A549 (cell line): ENCODE results near the gene COL1A1. TPM values are rescaled to one million over a fixed set of nuclear protein-coding genes. Genes with fewer than 3 reads are reported as not detected.

Source experiments
- ATAC-seq, 2 experiments: fragments of 200-7000 bp in 1 of 2; fragments of >200 bp in 1 of 2; cut with Nextera tagmentation in 1 of 2; cut with Tn5 transposase in 1 of 2; 3 replicates each; pipeline versions ENCODE4 v1.8.0 to v1.9.1; 2018 to 2020; ENCODE audit warnings: mild to moderate bottlenecking in 1 of 2, moderate library complexity in 1 of 2
- CTCF ChIA-PET: fragments of 300-600 bp; sonication (Branson Sonifier 250); formaldehyde crosslinking; extraction: SDS; loops from one replicate; lab custom pipeline; 2021; ENCODE audit warnings: antibody characterized with exemption, inconsistent platforms; lab: Yijun Ruan, JAX
- POLR2A ChIA-PET: fragments of 350-600 bp; formaldehyde crosslinking; extraction: SDS; loops from one replicate; lab custom pipeline; 2021; ENCODE audit warnings: antibody characterized with exemption, inconsistent platforms; lab: Yijun Ruan, JAX
- DNase-seq, 2 experiments: peaks; one replicate each; pipeline versions ENCODE4 v3.0.0 to v3.0.0-alpha.2; 2011 to 2016; ENCODE audit warnings: low read depth in 1 of 2, low spot score in 1 of 2
- FAIRE-seq: peaks from 2 replicates; lab custom pipeline; 2011; peaks lifted over from hg19 to GRCh38; lab: Jason Lieb, UNC
- H3K27ac ChIP-seq, 2 experiments: fragments of >200 bp; sonication (Bioruptor Twin); formaldehyde crosslinking; 3 replicates each; pipeline ENCODE4 v1.5.1; 2016 to 2017
- H3K4me1 ChIP-seq: fragments of >200 bp; sonication (Bioruptor Twin); formaldehyde crosslinking; 3 replicates; pipeline ENCODE4 v1.6.1; 2016
- H3K4me2 ChIP-seq: fragments of >200 bp; sonication (Bioruptor Twin); formaldehyde crosslinking; 3 replicates; pipeline ENCODE4 v1.6.1; 2016
- H3K4me3 ChIP-seq: fragments of >200 bp; sonication (Bioruptor Twin); formaldehyde crosslinking; 3 replicates; pipeline ENCODE4 v1.5.1; 2016
- H3K9me3 ChIP-seq: fragments of >200 bp; sonication (Bioruptor Twin); formaldehyde crosslinking; 3 replicates; pipeline ENCODE4 v1.6.1; 2016
- BHLHE40 ChIP-seq: IDR thresholded peaks from 2 replicates; pipeline ENCODE4 v1.6.1; 2012; ENCODE audit warnings: low read depth, low read length, inconsistent platforms
- CEBPB ChIP-seq, 2 experiments: fragments of >200 bp in 1 of 2; sonication (Bioruptor Twin) in 1 of 2; formaldehyde crosslinking in 1 of 2; IDR thresholded peaks; 2 replicates each; pipeline ENCODE4 v1.6.1; 2012 to 2016
- CHD2 ChIP-seq: fragments of 150-350 bp; IDR thresholded peaks from 2 replicates; pipeline ENCODE4 v1.6.1; 2014; ENCODE audit warnings: low read length; ENCODE audit not compliant: partially characterized antibody
- CHD4 ChIP-seq: fragments of 200-600 bp; sonication (generic); IDR thresholded peaks from 2 replicates; pipeline ENCODE4 v1.6.1; 2016; ENCODE audit warnings: antibody characterized with exemption, mild to moderate bottlenecking, borderline replicate concordance
- EHMT2 ChIP-seq: fragments of 200-600 bp; sonication (generic); IDR thresholded peaks from 2 replicates; pipeline ENCODE4 v1.6.1; 2016; ENCODE audit warnings: antibody characterized with exemption, low read depth, mild to moderate bottlenecking, moderate library complexity
- EP300 ChIP-seq, 2 experiments: fragments of >200 bp; sonication (Bioruptor Twin); formaldehyde crosslinking; IDR thresholded peaks; 2 replicates in 1 of 2; 3 replicates in 1 of 2; pipeline ENCODE4 v1.6.1; 2016 to 2017
- ESRRA ChIP-seq: fragments of 150-350 bp; IDR thresholded peaks from 2 replicates; pipeline ENCODE4 v1.6.1; 2014; ENCODE audit warnings: mild to moderate bottlenecking, low read length, borderline replicate concordance
- FOSB ChIP-seq: fragments of 250-450 bp; sonication (Bioruptor Pico); IDR thresholded peaks from 2 replicates; pipeline ENCODE4 v1.5.0; 2020; ENCODE audit warnings: mild to moderate bottlenecking, moderate library complexity
- GATA3 ChIP-seq: IDR thresholded peaks from 2 replicates; pipeline ENCODE4 v1.6.1; 2012; ENCODE audit warnings: borderline replicate concordance
- HDAC2 ChIP-seq: fragments of 200-600 bp; sonication (generic); IDR thresholded peaks from 2 replicates; pipeline ENCODE4 v1.6.1; 2016
- HOXB5 ChIP-seq: fragments of 250-450 bp; sonication (Bioruptor Pico); IDR thresholded peaks from 2 replicates; pipeline ENCODE4 v1.5.0; 2020; ENCODE audit warnings: mild to moderate bottlenecking, moderate library complexity
- KDM1A ChIP-seq: fragments of 200-600 bp; sonication (generic); IDR thresholded peaks from 2 replicates; pipeline ENCODE4 v1.6.1; 2016; ENCODE audit warnings: low read depth, mild to moderate bottlenecking
- KDM5A ChIP-seq: fragments of 200-600 bp; sonication (generic); IDR thresholded peaks from 2 replicates; pipeline ENCODE4 v1.6.1; 2016; ENCODE audit warnings: antibody characterized with exemption, mild to moderate bottlenecking
- MAZ ChIP-seq: fragments of 150-350 bp; IDR thresholded peaks from 2 replicates; pipeline ENCODE4 v1.6.1; 2014; ENCODE audit warnings: antibody characterized with exemption, low read depth, low read length, borderline replicate concordance
- NFE2L2 ChIP-seq: fragments of 150-350 bp; conservative IDR thresholded peaks from 2 replicates; pipeline ENCODE4 v1.6.1; 2014; ENCODE audit warnings: low read length
- NR3C1 ChIP-seq: fragments of >200 bp; sonication (Bioruptor Twin); formaldehyde crosslinking; IDR thresholded peaks from 3 replicates; pipeline ENCODE4 v1.6.1; 2017
- PHF8 ChIP-seq: fragments of 200-600 bp; sonication (generic); IDR thresholded peaks from 2 replicates; pipeline ENCODE4 v1.6.1; 2016; ENCODE audit warnings: low read depth, mild to moderate bottlenecking, antibody characterized with exemption, moderate library complexity, borderline replicate concordance
- POLR2AphosphoS2 ChIP-seq: conservative IDR thresholded peaks from 2 replicates; pipeline ENCODE4 v1.6.1; 2012; ENCODE audit warnings: low read length, improper control_type of control experiment, inconsistent platforms
- TFCP2L1 ChIP-seq: fragments of 250-450 bp; sonication (Bioruptor Pico); IDR thresholded peaks from 2 replicates; pipeline ENCODE4 v1.5.0; 2021; ENCODE audit warnings: mild to moderate bottlenecking
- ZC3H11A ChIP-seq: fragments of 450-650 bp; IDR thresholded peaks from 2 replicates; pipeline ENCODE4 v1.6.1; 2014; ENCODE audit warnings: antibody characterized with exemption, mild to moderate bottlenecking
- ZFP36 ChIP-seq: fragments of 450-650 bp; IDR thresholded peaks from 2 replicates; pipeline ENCODE4 v1.6.1; 2014; ENCODE audit warnings: borderline replicate concordance; ENCODE audit not compliant: partially characterized antibody
- WGBS: methylation state at CpG from one replicate; pipeline ENCODE4 v1.1.6; 2017; ENCODE audit errors: missing lambda C conversion rate; 5-methylcytosine and 5-hydroxymethylcytosine counted together
- polyA plus RNA-seq, 4 experiments: library from polyadenylated mRNA; depleted of rRNA in 3 of 4; stranded (reverse); fragments of >200 nt; fragmentation: RNase III in 1 of 4; extraction: RNeasy Plus Mini Kit Qiagen cat#74134 plus additional on column Dnase treatment in 1 of 4; gene quantifications; 2 replicates in 3 of 4; 3 replicates in 1 of 4; pipeline ENCODE4 v1.2.3, GENCODE V29; 2011 to 2017
- TF ChIP-seq, protein P1 (sequence below): fragments of 250-450 bp; sonication (Bioruptor Pico); IDR thresholded peaks from 2 replicates; pipeline ENCODE4 v1.5.0; 2020; ENCODE audit warnings: low read depth, mild to moderate bottlenecking, moderate library complexity
- TF ChIP-seq, protein P2 (sequence below): IDR thresholded peaks from 2 replicates; pipeline ENCODE4 v1.6.1; 2012
- TF ChIP-seq, protein P3 (sequence below): fragments of >200 bp; sonication (Bioruptor Twin); formaldehyde crosslinking; IDR thresholded peaks from 2 replicates; pipeline ENCODE4 v1.6.1; 2016
- TF ChIP-seq, protein P4 (sequence below): fragments of 150-350 bp; IDR thresholded peaks from 2 replicates; pipeline ENCODE4 v1.6.1; 2014; ENCODE audit warnings: low read depth, mild to moderate bottlenecking, low read length
- TF ChIP-seq, protein P5 (sequence below): IDR thresholded peaks from 2 replicates; pipeline ENCODE4 v1.6.1; 2012; ENCODE audit warnings: low read depth, borderline replicate concordance

Gene COL1A1
- polyA plus RNA-seq, 2 of the 4 experiments (the other 2 are of a cell fraction), result 4.4 to 34.3 TPM

DNA sequence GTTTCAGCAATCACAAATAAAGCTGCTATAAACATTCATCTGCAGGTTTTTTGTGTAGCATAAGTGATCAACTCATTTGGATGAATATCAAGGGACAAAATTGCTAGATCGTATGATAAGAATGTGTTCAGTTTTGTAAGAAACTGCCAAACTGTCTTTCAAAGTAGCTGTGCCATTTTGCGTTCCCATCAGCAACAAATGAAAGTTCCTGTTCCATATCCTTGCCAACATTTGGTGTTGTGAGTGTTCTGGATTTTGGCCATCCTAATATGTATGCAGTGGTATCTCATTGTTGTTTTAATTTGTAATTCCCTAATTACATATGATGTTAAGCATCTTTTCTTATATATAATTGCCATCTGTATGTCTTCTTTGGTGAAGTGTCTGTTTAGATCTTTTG is 36.5 kb upstream of the COL1A1 start:
- peaks cover 42% of the 10 kb centered on the region for H3K9me3 ChIP-seq
- ChIA-PET CTCF (interaction anchor here (0.9 to 3.2 kb wide), 7 partner anchors 11 to 73 kb away, joined by 3 to 12 read pairs (median 4); no protein-coding TSS in a partner anchor), POLR2A (no interaction called here)
- DNase-seq (no peak), FAIRE-seq (no peak), ATAC-seq (no peak)
- no peak overlapping the region for H3K4me3 ChIP-seq
- no peak overlapping the region for H3K4me2 ChIP-seq
- TF ChIP-seq ESRRA (no peak), GATA3 (no peak), ZFP36 (no peak), HOXB5 (CRISPR knock-in tag) (no peak), FOSB (CRISPR knock-in tag) (no peak), EP300 (IDR thresholded peaks at IDR 0.05) (no peak), ZC3H11A (no peak), POLR2AphosphoS2 (no peak), CEBPB (IDR thresholded peaks at IDR 0.05) (no peak), CHD4 (no peak), NR3C1 (no peak), EHMT2 (no peak), CHD2 (no peak), NFE2L2 (no peak), KDM5A (no peak)
- TF ChIP-seq, protein P1, sequence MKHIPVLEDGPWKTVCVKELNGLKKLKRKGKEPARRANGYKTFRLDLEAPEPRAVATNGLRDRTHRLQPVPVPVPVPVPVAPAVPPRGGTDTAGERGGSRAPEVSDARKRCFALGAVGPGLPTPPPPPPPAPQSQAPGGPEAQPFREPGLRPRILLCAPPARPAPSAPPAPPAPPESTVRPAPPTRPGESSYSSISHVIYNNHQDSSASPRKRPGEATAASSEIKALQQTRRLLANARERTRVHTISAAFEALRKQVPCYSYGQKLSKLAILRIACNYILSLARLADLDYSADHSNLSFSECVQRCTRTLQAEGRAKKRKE (CRISPR knock-in tag), result no peak
- TF ChIP-seq, protein P2, sequence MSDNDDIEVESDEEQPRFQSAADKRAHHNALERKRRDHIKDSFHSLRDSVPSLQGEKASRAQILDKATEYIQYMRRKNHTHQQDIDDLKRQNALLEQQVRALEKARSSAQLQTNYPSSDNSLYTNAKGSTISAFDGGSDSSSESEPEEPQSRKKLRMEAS, result no peak
- TF ChIP-seq, protein P3, sequence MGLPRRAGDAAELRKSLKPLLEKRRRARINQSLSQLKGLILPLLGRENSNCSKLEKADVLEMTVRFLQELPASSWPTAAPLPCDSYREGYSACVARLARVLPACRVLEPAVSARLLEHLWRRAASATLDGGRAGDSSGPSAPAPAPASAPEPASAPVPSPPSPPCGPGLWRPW, result no peak
- H3K4me1 ChIP-seq, result peaks cover 8% of the 10 kb centered on the region
- 50% methylated on average over 2 of the region's 2 CpGs for WGBS
- no peak overlapping the region for H3K27ac ChIP-seq

DNA sequence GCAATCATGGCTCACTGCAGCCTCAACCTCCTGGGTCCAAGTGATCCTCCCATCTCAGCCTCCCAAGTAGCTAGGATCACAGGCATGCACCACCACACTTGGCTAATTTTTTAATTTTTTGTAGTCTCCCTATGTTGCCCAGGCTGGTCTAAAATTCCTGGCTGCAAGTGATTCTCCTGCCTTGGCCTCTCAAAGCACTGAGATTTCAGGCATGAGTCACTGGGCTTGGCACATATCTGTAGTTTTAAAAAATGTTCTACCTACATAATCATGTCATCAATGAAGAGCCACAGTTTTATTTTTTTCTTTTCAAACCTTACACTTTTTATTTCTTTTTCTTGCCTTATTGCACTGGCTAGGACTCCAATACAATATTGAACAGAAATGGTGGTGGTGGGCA is 33.1 kb upstream of the COL1A1 start:
- Histone ChIP-seq H3K4me3 (no peak overlapping the region), H3K4me1 (peaks cover 8% of the 10 kb centered on the region), H3K9me3 (peaks cover 29% of the 10 kb centered on the region), H3K4me2 (no peak overlapping the region), H3K27ac (no peak overlapping the region)
- TF ChIP-seq HDAC2 (no peak), EP300 (IDR thresholded peaks at IDR 0.05) (no peak), ZFP36 (no peak), KDM1A (no peak), PHF8 (no peak), CHD2 (no peak), BHLHE40 (no peak), MAZ (no peak), TFCP2L1 (CRISPR knock-in tag) (no peak)
- TF ChIP-seq, protein P4, sequence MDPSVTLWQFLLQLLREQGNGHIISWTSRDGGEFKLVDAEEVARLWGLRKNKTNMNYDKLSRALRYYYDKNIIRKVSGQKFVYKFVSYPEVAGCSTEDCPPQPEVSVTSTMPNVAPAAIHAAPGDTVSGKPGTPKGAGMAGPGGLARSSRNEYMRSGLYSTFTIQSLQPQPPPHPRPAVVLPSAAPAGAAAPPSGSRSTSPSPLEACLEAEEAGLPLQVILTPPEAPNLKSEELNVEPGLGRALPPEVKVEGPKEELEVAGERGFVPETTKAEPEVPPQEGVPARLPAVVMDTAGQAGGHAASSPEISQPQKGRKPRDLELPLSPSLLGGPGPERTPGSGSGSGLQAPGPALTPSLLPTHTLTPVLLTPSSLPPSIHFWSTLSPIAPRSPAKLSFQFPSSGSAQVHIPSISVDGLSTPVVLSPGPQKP, result no peak
- TF ChIP-seq, protein P5, sequence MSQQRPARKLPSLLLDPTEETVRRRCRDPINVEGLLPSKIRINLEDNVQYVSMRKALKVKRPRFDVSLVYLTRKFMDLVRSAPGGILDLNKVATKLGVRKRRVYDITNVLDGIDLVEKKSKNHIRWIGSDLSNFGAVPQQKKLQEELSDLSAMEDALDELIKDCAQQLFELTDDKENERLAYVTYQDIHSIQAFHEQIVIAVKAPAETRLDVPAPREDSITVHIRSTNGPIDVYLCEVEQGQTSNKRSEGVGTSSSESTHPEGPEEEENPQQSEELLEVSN, result no peak
- TF ChIP-seq, protein P2, result no peak
- CTCF ChIA-PET, result interaction anchor here (0.9 to 2.7 kb wide), 2 partner anchors 27 to 33 kb away, joined by 3 to 19 read pairs; partner anchors contain the start of gene COL1A1
- DNase-seq, result no peak
- FAIRE-seq, result peak; percentile 65
- POLR2A ChIA-PET, result no interaction called here
- ATAC-seq, result no peak
